WERI-Rb-1 (cell line): ENCODE data around the gene CACNB2.

ENCODE experiments used
- DNase-seq: peaks from one replicate; pipeline ENCODE4 v3.0.0-alpha.2; 2020
- H3K27ac ChIP-seq: fragments of 250-450 bp; sonication (Bioruptor Pico); 2 replicates; pipeline ENCODE4 v1.5.1; 2020; ENCODE audit warnings: mild to moderate bottlenecking, moderate library complexity
- H3K27me3 ChIP-seq: fragments of 250-450 bp; sonication (Bioruptor Pico); 2 replicates; pipeline ENCODE4 v1.5.1; 2021; ENCODE audit warnings: mild to moderate bottlenecking, low read depth, moderate library complexity; ENCODE audit not compliant: insufficient read depth, severe bottlenecking
- H3K36me3 ChIP-seq: fragments of 250-450 bp; sonication (Bioruptor Pico); 2 replicates; pipeline ENCODE4 v1.5.1; 2020; ENCODE audit warnings: mild to moderate bottlenecking, moderate library complexity
- H3K4me3 ChIP-seq: 2 replicates; pipeline ENCODE4 v1.5.1; 2011; ENCODE audit warnings: low read depth, mild to moderate bottlenecking, control low read depth, low read length
- H3K9me3 ChIP-seq: fragments of 250-450 bp; sonication (Bioruptor Pico); 2 replicates; pipeline ENCODE4 v1.5.1; 2021; ENCODE audit warnings: mild to moderate bottlenecking, moderate library complexity; ENCODE audit not compliant: severe bottlenecking
- TF ChIP-seq, protein P1 (sequence below): IDR thresholded peaks from 2 replicates; pipeline ENCODE4 v1.5.1; 2011; ENCODE audit warnings: low read depth, mild to moderate bottlenecking, control low read depth, inconsistent platforms, low read length

CACNB2 gene

DNA sequence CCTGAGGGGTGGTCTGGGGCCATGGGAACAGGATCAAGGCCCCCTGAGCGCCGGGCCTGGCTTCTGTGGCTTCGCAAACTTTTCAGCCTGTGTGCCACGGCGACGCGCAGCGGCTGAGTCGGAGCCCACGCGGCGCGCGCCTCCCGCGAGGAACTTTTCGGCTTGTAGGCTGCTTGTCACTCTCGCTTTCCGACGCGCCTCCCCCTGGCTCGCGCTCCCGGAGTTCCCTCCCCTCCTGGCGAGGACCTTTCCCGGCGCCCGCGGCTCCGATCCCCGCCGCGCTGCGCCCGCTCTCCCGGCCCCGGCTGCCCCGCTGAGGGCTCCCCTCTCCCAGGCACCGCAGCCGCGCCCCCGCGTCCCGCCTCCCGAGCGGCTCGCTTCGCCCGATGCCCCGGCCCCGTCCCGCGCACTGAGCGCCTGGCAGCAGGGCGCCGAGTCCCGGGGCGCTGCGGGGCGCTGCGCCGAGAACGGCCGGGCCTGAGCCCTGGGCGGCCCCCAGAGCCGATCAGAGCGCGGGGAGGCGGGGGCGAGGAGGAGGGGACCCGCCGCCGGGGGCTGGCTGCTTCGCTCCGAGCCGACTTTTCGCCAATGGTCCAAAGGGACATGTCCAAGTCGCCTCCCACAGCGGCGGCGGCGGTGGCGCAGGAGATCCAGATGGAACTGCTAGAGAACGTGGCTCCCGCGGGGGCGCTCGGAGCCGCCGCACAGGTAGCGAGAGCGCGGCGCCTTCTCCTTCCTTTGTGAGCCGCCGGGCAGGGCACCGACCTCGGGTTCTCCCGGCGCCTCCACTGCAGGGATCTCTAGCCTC, at the start of gene CACNB2:
CACNB2 (plus strand) TSS at position 276 of the 808 bp plus-strand sequence.
- Histone ChIP-seq H3K27ac (no peak within 1 kb of the TSS; the same call in 1 of the 2 replicates), H3K27me3 (no peaks in the 10 kb centered on the region), H3K4me3 (peak within 1 kb of the TSS; percentile 67), H3K36me3 (no peaks in the 10 kb centered on the region), H3K9me3 (no peaks in the 10 kb centered on the region)
- TF ChIP-seq, protein P1, sequence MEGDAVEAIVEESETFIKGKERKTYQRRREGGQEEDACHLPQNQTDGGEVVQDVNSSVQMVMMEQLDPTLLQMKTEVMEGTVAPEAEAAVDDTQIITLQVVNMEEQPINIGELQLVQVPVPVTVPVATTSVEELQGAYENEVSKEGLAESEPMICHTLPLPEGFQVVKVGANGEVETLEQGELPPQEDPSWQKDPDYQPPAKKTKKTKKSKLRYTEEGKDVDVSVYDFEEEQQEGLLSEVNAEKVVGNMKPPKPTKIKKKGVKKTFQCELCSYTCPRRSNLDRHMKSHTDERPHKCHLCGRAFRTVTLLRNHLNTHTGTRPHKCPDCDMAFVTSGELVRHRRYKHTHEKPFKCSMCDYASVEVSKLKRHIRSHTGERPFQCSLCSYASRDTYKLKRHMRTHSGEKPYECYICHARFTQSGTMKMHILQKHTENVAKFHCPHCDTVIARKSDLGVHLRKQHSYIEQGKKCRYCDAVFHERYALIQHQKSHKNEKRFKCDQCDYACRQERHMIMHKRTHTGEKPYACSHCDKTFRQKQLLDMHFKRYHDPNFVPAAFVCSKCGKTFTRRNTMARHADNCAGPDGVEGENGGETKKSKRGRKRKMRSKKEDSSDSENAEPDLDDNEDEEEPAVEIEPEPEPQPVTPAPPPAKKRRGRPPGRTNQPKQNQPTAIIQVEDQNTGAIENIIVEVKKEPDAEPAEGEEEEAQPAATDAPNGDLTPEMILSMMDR: no peak
- peak; percentile 67 for DNase-seq

DNA sequence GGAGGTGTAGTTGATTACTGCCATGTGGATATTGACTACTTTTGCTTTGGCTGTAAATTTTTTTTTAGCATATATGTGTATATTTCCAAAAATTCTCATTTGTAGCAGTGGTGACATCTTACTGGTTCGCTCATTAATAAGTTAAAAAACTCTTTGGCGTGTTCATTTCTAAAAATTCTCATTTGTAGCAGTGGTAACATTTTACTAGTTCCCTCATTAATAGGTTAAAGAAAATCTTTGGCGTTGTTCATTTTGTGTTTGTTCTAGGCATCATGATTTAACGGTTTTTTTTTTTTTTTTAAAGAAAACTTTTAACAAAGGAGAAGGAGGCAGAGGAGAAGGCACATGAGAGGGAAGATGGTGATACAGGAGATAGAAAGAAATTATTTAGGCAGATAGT, 45.9 kb upstream of the CACNB2 start:
- Histone ChIP-seq H3K27ac (no peak overlapping the region), H3K4me3 (no peak overlapping the region), H3K27me3 (no peaks in the 10 kb centered on the region), H3K36me3 (no peaks in the 10 kb centered on the region), H3K9me3 (no peaks in the 10 kb centered on the region)
- TF ChIP-seq, protein P1: no peak
- no peak for DNase-seq

GRCh38 chr10:18094793-18095192, 45.4 kb upstream of the CACNB2 start:
- no peak overlapping the region for H3K27ac ChIP-seq
- TF ChIP-seq, protein P1: no peak
- DNase-seq: no peak
- no peaks in the 10 kb centered on the region for H3K27me3 ChIP-seq
- no peak overlapping the region for H3K4me3 ChIP-seq
- H3K9me3 ChIP-seq: no peaks in the 10 kb centered on the region
- no peaks in the 10 kb centered on the region for H3K36me3 ChIP-seq

GRCh38 chr10:18097524-18097923, 42.7 kb upstream of the CACNB2 start:
- TF ChIP-seq, protein P1: no peak
- H3K27ac ChIP-seq: no peak overlapping the region
- no peak for DNase-seq
- no peaks in the 10 kb centered on the region for H3K9me3 ChIP-seq
- H3K36me3 ChIP-seq: no peaks in the 10 kb centered on the region
- no peaks in the 10 kb centered on the region for H3K27me3 ChIP-seq
- no peak overlapping the region for H3K4me3 ChIP-seq

GRCh38 chr10:18098201-18098600, 42.0 kb upstream of the CACNB2 start:
- TF ChIP-seq, protein P1: no peak
- H3K36me3 ChIP-seq: no peaks in the 10 kb centered on the region
- H3K27ac ChIP-seq: no peak overlapping the region

GRCh38 chr10:18099415-18099814, 40.8 kb upstream of the CACNB2 start:
- no peak for DNase-seq
- H3K27me3 ChIP-seq: no peaks in the 10 kb centered on the region
- TF ChIP-seq, protein P1: no peak

More at GRCh38 chr10:18098201-18098600, 42.0 kb upstream of the CACNB2 start:
- Histone ChIP-seq H3K9me3 (no peaks in the 10 kb centered on the region), H3K4me3 (no peak overlapping the region), H3K27me3 (no peaks in the 10 kb centered on the region)
- no peak for DNase-seq

More at GRCh38 chr10:18099415-18099814, 40.8 kb upstream of the CACNB2 start:
- Histone ChIP-seq H3K9me3 (no peaks in the 10 kb centered on the region), H3K4me3 (no peak overlapping the region), H3K27ac (no peak overlapping the region), H3K36me3 (no peaks in the 10 kb centered on the region)
